Endothelial cell of umbilical vein (primary cell): Measurements from ENCODE around the gene MEI1. TPM values are rescaled to one million over a fixed set of nuclear protein-coding genes. Genes with fewer than 3 reads are reported as not detected.

Source experiments
- BruUV-seq: library from RNA; stranded (reverse); fragments of 400-500 nt; replicated peaks from 2 replicates; lab custom pipeline; 2021; lab: Mats Ljungman, UMichigan
- CTCF ChIA-PET: fragments of 300-600, 350-600 bp; sonication (Branson Sonifier 250); formaldehyde crosslinking; loops from one replicate; lab custom pipeline; 2021; ENCODE audit warnings: antibody characterized with exemption, inconsistent platforms; lab: Charles Lee
- POLR2A ChIA-PET: fragments of 300-600, 350-600 bp; sonication (Branson Sonifier 250); formaldehyde crosslinking; loops from one replicate; lab custom pipeline; 2021; ENCODE audit warnings: antibody characterized with exemption, inconsistent platforms; lab: Charles Lee
- DNase-seq: peaks from one replicate; pipeline ENCODE4 v3.0.0-alpha.2; 2011; ENCODE audit warnings: low read depth, low spot score
- FAIRE-seq: peaks from 2 replicates; lab custom pipeline; 2011; peaks lifted over from hg19 to GRCh38; lab: Jason Lieb, UNC
- H2AFZ ChIP-seq: 2 replicates; pipeline ENCODE4 v1.6.0; 2012; ENCODE audit warnings: low read depth, low read length, control low read depth, inconsistent platforms
- H3K27ac ChIP-seq: 2 replicates; pipeline ENCODE4 v1.5.1; 2011; ENCODE audit warnings: low read depth, mild to moderate bottlenecking, control low read depth, low read length, moderate library complexity; ENCODE audit not compliant: insufficient read depth
- H3K27me3 ChIP-seq, 2 experiments: 2 replicates each; pipeline versions ENCODE4 v1.6.0 to v1.6.1; 2011; ENCODE audit warnings: low read length in 2 of 2, mixed read lengths in 1 of 2; ENCODE audit not compliant: control insufficient read depth in 2 of 2, insufficient read depth in 2 of 2
- H3K36me3 ChIP-seq, 2 experiments: 2 replicates in 1 of 2; 3 replicates in 1 of 2; pipeline ENCODE4 v1.5.1; 2011; ENCODE audit warnings: low read length in 2 of 2, mild to moderate bottlenecking in 1 of 2, moderate library complexity in 1 of 2; ENCODE audit not compliant: control insufficient read depth in 2 of 2, insufficient read depth in 2 of 2; ENCODE audit errors: extremely low read depth in 1 of 2
- H3K4me1 ChIP-seq: 3 replicates; pipeline ENCODE4 v1.5.1; 2011; ENCODE audit warnings: mild to moderate bottlenecking, low read length; ENCODE audit not compliant: control insufficient read depth, insufficient read depth; ENCODE audit errors: extremely low read depth
- H3K4me2 ChIP-seq: 2 replicates; pipeline ENCODE4 v1.6.1; 2011; ENCODE audit warnings: low read length, control low read depth, mixed read lengths; ENCODE audit not compliant: insufficient read depth
- H3K4me3 ChIP-seq, 3 experiments: fragments of 200-600 bp in 1 of 3; sonication (generic), shearing (Covaris generic) in 1 of 3; replicated peaks in 1 of 3; 2 replicates each; pipeline ENCODE4 v1.5.1; 2011 to 2016; ENCODE audit warnings: control low read depth in 3 of 3, low read length in 3 of 3, mild to moderate bottlenecking in 2 of 3, inconsistent platforms in 1 of 3, low read depth in 1 of 3, moderate library complexity in 1 of 3; ENCODE audit not compliant: insufficient read depth in 1 of 3
- H3K79me2 ChIP-seq: 2 replicates; pipeline ENCODE4 v1.6.0; 2012; ENCODE audit warnings: low read length, inconsistent platforms; ENCODE audit not compliant: control insufficient read depth, insufficient read depth
- H3K9ac ChIP-seq: replicated peaks from 2 replicates; pipeline ENCODE3; 2011; ENCODE audit warnings: low read length, control low read depth; ENCODE audit not compliant: insufficient read depth; ENCODE audit errors: extremely low read depth
- H3K9me1 ChIP-seq: replicated peaks from 3 replicates; pipeline ENCODE4 v1.6.0; 2011; ENCODE audit warnings: mild to moderate bottlenecking, low read length; ENCODE audit not compliant: control insufficient read depth, insufficient read depth; ENCODE audit errors: extremely low read depth
- H3K9me3 ChIP-seq: replicated peaks from 2 replicates; pipeline ENCODE4 v1.5.1; 2012; ENCODE audit warnings: low read length, inconsistent platforms; ENCODE audit not compliant: control insufficient read depth, insufficient read depth
- H4K20me1 ChIP-seq: replicated peaks from 2 replicates; pipeline ENCODE3; 2011; ENCODE audit warnings: mild to moderate bottlenecking, low read length; ENCODE audit not compliant: control insufficient read depth, insufficient read depth; ENCODE audit errors: extremely low read depth
- EZH2 ChIP-seq: IDR thresholded peaks from 2 replicates; pipeline ENCODE4 v1.6.1; 2012; ENCODE audit warnings: borderline replicate concordance, low read depth, mild to moderate bottlenecking, moderate library complexity, low read length, inconsistent platforms; ENCODE audit not compliant: severe bottlenecking
- FOS ChIP-seq: IDR thresholded peaks from 2 replicates; pipeline ENCODE4 v1.6.1; 2011; ENCODE audit warnings: mild to moderate bottlenecking, low read length, moderate library complexity, borderline replicate concordance; ENCODE audit not compliant: insufficient read depth
- GATA2 ChIP-seq: IDR thresholded peaks from 2 replicates; pipeline ENCODE4 v1.7.0; 2011; ENCODE audit warnings: low read depth, mild to moderate bottlenecking, moderate library complexity, mixed read lengths, low read length; ENCODE audit not compliant: insufficient read length, insufficient read depth
- JUN ChIP-seq: IDR thresholded peaks from 2 replicates; pipeline ENCODE4 v1.6.1; 2011; ENCODE audit warnings: borderline replicate concordance, low read depth; ENCODE audit not compliant: insufficient read length, insufficient read depth
- MYC ChIP-seq: IDR thresholded peaks from one replicate; pipeline ENCODE4 v1.6.1; 2011; ENCODE audit warnings: mild to moderate bottlenecking, low read depth, low read length
- POLR2A ChIP-seq: IDR thresholded peaks from 2 replicates; pipeline ENCODE4 v1.6.1; 2012; ENCODE audit warnings: low read depth, mild to moderate bottlenecking, control low read depth, low read length
- POLR2AphosphoS5 ChIP-seq: IDR thresholded peaks from 2 replicates; pipeline ENCODE4 v1.6.1; 2012; ENCODE audit warnings: low read depth, mild to moderate bottlenecking, control low read depth, low read length, moderate library complexity; ENCODE audit not compliant: insufficient read depth
- dilution Hi-C: fragments of 300-500 bp; cut with MboI; formaldehyde crosslinking; loops from one replicate; pipeline ENCODE4 v1.15.0; 2019; ENCODE audit warnings: low sequenced_read_pairs; ENCODE audit not compliant: extremely low pct_ligation_motif_present
- intact Hi-C: fragments of 100-400 bp; cut with micrococcal nuclease; formaldehyde crosslinking; loops from one replicate; pipeline ENCODE4 v1.10.0; 2022
- polyA plus RNA-seq, 4 experiments: library from polyadenylated mRNA; depleted of rRNA in 3 of 4; stranded (reverse) in 3 of 4; unstranded in 1 of 4; fragments of >200 nt; gene quantifications; 2 replicates each; pipeline versions ENCODE4 v1.2.1 to v1.2.3, GENCODE V29; 2011 to 2012; ENCODE audit warnings: missing spikeins in 1 of 4
- total RNA-seq: library from RNA; stranded (reverse); gene quantifications from 2 replicates; pipeline ENCODE4 v1.2.3, GENCODE V29; 2021
- TF ChIP-seq, protein P1 (sequence below), 2 donors: IDR thresholded peaks; 1 replicate in 1 of 2; 2 replicates in 1 of 2; pipeline ENCODE4 v1.5.1; 2011; ENCODE audit warnings: low read length in 2 of 2, mild to moderate bottlenecking in 2 of 2, moderate library complexity in 2 of 2, control low read depth in 1 of 2, inconsistent platforms in 1 of 2, low read depth in 1 of 2; ENCODE audit not compliant: insufficient read depth in 1 of 2; ENCODE audit errors: extremely low read depth in 1 of 2
- TF ChIP-seq, protein P2 (sequence below): IDR thresholded peaks from 2 replicates; pipeline ENCODE4 v1.6.1; 2011; ENCODE audit not compliant: insufficient read depth, insufficient read length

Gene MEI1
- total and polyA plus RNA-seq, 2 donors (not counting 3 experiments of a cell fraction or from before 2014, with no cell fraction given): 1.5 to 1.9 TPM

DNA sequence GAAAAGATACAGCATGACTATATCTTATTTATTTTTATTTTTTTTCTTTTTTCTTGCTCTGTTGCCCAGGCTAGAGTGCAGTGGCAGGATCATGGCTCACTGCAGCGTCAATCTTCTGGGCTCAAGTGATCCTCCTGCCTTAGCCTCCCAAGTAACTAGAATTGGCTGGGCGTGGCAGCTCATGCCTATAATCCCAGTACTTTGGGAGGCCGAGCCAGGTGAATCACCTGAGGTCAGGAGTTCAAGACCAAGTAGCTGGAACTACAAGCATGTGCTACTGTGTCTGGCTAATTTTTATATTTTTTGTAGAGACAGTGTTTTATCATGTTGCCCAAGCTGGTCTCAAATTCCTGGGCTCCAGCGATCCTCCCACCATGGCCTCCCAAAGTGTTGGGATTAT lies 72.9 kb downstream of the MEI1 start:
- POLR2A ChIA-PET: no interaction called here
- Histone ChIP-seq H3K79me2 (no peaks in the 10 kb centered on the region), H4K20me1 (no peaks in the 10 kb centered on the region), H3K9me1 (no peaks in the 10 kb centered on the region), H3K4me1 (peaks cover 4% of the 10 kb centered on the region), H3K36me3 (no peaks in the 10 kb centered on the region), H3K9me3 (no peaks in the 10 kb centered on the region), H3K9ac (no peak overlapping the region), H3K4me2 (no peak overlapping the region), H3K4me3 (no peak overlapping the region), H3K27me3 (no peaks in the 10 kb centered on the region), H3K27ac (no peak overlapping the region), H2AFZ (no peak overlapping the region)
- BruUV-seq: no TSS peak
- no peak for TF ChIP-seq POLR2AphosphoS5
- TF ChIP-seq POLR2A: no peak
- TF ChIP-seq FOS: no peak
- no peak for TF ChIP-seq GATA2
- TF ChIP-seq, protein P1, sequence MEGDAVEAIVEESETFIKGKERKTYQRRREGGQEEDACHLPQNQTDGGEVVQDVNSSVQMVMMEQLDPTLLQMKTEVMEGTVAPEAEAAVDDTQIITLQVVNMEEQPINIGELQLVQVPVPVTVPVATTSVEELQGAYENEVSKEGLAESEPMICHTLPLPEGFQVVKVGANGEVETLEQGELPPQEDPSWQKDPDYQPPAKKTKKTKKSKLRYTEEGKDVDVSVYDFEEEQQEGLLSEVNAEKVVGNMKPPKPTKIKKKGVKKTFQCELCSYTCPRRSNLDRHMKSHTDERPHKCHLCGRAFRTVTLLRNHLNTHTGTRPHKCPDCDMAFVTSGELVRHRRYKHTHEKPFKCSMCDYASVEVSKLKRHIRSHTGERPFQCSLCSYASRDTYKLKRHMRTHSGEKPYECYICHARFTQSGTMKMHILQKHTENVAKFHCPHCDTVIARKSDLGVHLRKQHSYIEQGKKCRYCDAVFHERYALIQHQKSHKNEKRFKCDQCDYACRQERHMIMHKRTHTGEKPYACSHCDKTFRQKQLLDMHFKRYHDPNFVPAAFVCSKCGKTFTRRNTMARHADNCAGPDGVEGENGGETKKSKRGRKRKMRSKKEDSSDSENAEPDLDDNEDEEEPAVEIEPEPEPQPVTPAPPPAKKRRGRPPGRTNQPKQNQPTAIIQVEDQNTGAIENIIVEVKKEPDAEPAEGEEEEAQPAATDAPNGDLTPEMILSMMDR (IDR thresholded peaks at IDR 0.05; ENCODE audit: extremely low read depth in 1 of 2, insufficient read depth in 1 of 2, low read depth in 1 of 2, low read length in 2 of 2): no peak
- TF ChIP-seq MYC: no peak
- no peak for TF ChIP-seq EZH2
- TF ChIP-seq, protein P2, sequence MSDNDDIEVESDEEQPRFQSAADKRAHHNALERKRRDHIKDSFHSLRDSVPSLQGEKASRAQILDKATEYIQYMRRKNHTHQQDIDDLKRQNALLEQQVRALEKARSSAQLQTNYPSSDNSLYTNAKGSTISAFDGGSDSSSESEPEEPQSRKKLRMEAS: no peak
- TF ChIP-seq JUN: no peak
- CTCF ChIA-PET: no interaction called here
- no peak for DNase-seq
- no peak for FAIRE-seq
- intact Hi-C loops (no loop called here), dilution Hi-C loops (no loop called here)
